ENCODE measurements around the gene SVOPL.

Gene SVOPL

DNA sequence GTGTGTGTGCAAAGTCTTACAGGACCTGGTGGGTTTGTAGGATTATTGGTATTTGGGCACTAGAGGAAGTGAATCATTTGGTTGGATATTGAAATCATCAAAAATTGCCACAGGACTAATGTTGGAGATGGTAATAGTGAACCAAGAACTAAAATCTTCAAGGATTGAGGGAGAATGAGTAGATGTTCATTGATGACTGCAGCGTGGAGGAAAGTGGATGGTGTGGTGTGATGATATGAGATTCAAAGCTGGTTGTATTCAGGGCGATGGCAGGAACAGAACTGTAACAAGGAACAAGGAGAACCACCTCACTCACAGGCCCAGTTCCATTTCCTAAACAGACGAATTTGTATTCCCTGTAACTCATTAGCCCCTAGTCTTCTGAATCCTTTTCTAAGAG, 150.8 kb downstream of the SVOPL start:
- H3K4me3 ChIP-seq (ENCODE audit: low read length) = no peak overlapping the region
- no peak for DNase-seq (ENCODE audit: low read depth)
- TF ChIP-seq, protein P1, sequence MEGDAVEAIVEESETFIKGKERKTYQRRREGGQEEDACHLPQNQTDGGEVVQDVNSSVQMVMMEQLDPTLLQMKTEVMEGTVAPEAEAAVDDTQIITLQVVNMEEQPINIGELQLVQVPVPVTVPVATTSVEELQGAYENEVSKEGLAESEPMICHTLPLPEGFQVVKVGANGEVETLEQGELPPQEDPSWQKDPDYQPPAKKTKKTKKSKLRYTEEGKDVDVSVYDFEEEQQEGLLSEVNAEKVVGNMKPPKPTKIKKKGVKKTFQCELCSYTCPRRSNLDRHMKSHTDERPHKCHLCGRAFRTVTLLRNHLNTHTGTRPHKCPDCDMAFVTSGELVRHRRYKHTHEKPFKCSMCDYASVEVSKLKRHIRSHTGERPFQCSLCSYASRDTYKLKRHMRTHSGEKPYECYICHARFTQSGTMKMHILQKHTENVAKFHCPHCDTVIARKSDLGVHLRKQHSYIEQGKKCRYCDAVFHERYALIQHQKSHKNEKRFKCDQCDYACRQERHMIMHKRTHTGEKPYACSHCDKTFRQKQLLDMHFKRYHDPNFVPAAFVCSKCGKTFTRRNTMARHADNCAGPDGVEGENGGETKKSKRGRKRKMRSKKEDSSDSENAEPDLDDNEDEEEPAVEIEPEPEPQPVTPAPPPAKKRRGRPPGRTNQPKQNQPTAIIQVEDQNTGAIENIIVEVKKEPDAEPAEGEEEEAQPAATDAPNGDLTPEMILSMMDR (IDR thresholded peaks at IDR 0.05; ENCODE audit: insufficient read depth, low read depth, low read length, missing control alignments) = no peak

DNA sequence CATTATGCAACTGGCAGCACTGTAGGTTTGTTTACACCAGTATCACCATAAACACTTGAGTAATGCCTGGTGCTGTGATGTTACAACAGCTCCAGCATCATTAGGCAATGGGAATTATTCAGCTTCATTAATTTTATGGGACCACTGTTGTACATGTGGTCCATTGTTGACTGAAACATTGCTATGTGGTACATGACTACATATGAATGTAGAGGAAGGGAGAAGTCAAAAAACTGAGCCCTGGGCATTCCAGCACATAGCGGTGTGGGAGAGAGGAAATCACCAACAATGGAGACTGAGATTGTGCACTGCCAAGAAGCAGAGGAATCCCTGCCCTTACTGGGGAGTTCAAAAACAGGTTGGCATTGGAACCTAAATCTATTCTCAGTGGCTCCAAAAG, 152.1 kb downstream of the SVOPL start:
- TF ChIP-seq, protein P1 (IDR thresholded peaks at IDR 0.05; ENCODE audit: insufficient read depth, low read depth, low read length, missing control alignments) = no peak
- peak; percentile 14 for DNase-seq (ENCODE audit: low read depth)
- H3K4me3 ChIP-seq (ENCODE audit: low read length) = no peak overlapping the region

DNA sequence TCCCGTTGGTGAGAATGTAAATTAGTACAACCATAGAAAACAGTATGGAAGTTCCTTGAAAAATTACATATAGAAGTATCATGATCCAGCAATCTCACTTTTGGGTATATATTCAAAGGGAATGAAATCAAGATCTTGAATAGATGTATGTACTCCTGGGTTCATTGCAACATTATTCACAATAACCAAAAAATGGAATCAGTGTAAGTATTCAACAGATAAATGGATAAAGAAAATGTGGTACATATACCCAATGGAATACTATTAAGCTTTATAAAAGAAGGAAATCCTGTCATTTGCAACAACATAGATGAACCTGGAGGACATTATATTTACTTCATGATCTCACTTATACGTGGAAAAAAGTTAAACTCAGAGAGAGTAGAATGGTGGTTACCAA, 154.3 kb downstream of the SVOPL start:
- no peak overlapping the region for H3K4me3 ChIP-seq (ENCODE audit: low read length)
- TF ChIP-seq, protein P1 (IDR thresholded peaks at IDR 0.05; ENCODE audit: insufficient read depth, low read depth, low read length, missing control alignments) = no peak
- DNase-seq (ENCODE audit: low read depth) = no peak

DNA sequence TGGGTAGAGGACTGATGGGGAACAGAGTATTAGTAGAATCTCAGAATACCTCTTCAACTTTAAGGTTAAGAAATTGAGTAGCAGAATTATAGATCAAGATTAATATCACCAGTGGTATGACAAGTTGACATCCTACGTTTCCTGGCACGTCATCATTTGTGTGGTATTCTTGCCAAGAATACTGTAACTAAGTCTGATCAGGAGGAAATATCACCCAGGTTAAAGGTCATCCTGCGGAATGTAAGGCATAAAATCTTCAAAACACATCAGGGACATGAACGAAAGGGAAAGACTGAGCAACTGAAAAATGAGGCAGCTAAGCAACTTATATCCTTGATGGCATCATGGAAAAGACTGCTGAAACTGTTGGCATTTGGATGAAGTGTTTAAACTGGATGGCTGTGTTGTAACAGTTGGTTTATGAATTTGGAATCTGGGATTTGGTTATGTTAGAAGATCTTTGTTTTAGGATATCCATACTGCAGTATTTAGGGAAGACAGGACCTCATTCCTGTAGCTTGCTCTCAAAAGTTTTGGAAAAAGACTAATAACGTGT, 155.0 kb downstream of the SVOPL start:
- DNase-seq (ENCODE audit: low read depth) = no peak
- TF ChIP-seq, protein P1 (IDR thresholded peaks at IDR 0.05; ENCODE audit: insufficient read depth, low read depth, low read length, missing control alignments) = no peak
- no peak overlapping the region for H3K4me3 ChIP-seq (ENCODE audit: low read length)

DNA sequence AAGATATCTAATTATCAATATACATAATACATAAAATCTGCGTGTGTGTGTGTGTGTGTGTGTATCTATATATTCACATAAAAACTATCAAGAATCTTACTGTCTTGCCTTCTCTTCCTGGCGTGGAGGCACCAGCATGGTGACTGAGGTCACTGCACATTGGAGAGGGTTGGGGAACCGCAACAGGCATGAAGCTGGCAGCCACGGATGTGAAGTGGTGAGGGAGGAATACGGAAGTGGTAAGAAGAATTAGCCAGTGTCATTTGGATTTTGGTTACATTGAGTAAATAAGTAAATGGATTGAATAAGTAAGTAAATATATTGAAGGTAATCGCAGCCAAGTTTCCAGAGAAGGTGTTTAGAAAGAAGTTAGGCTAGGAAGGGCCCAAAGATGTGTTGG, 156.0 kb downstream of the SVOPL start:
- TF ChIP-seq, protein P1 (IDR thresholded peaks at IDR 0.05; ENCODE audit: insufficient read depth, low read depth, low read length, missing control alignments) = no peak
- DNase-seq (ENCODE audit: low read depth) = no peak
- no peak overlapping the region for H3K4me3 ChIP-seq (ENCODE audit: low read length)

Measured in epithelial cell of esophagus (primary cell).